ENCODE data around the gene FAM184B. TPM values are rescaled to one million over a fixed set of nuclear protein-coding genes. Genes with fewer than 3 reads are reported as not detected.

Gene FAM184B
- total RNA-seq, 1 experiment from 2014 or later = 0.07 TPM

DNA sequence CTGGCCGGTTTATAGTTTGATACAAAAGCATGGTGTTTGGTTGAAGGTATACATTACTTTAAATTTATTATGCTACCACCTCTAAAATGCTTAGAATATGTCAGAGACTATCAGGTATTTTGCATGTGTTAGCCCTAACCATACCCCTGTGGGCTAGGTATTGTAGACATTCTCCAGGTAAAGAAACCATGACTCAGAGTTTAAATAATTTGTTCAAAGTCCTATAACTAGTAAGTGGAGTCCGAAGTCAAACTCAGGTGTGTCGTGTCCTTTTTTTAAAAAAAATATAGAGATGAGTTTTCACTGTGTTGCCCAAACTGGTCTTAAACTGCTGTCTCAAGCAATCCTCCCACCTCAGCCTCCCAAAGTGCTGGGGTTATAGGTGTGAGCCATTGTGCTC lies 192.1 kb downstream of the FAM184B start:
- ChIA-PET CTCF (no interaction called here), RAD21 (ENCODE audit: low non-redundant PET in 1 of 2, low total read pairs in 2 of 2, uncharacterized antibody in 2 of 2, unreplicated experiment in 2 of 2) (no interaction called here), POLR2A (no interaction called here)
- Histone ChIP-seq H3K9me2 (ENCODE audit: insufficient read depth) (no peaks in the 10 kb centered on the region), H3K4me2 (ENCODE audit: low read length) (no peak overlapping the region), H3K79me2 (ENCODE audit: insufficient read depth, low read length) (no peaks in the 10 kb centered on the region; the same call in 1 of the 2 replicates), H3K4me3 (replicated peaks in 1 of 2; ENCODE audit: low read depth in 1 of 2, low read length in 2 of 2) (no peak overlapping the region), H3K36me3 (ENCODE audit: control insufficient read depth in 1 of 2, insufficient read depth in 2 of 2, low read length in 2 of 2) (peaks cover 7 to 44% of the 10 kb centered on the region in 2 experiments; a peak in 2 of 4 replicates), H3K27ac (ENCODE audit: low read depth, low read length) (no peak overlapping the region), H3K27me3 (ENCODE audit: insufficient read depth, low read length) (no peaks in the 10 kb centered on the region), H3K4me1 (ENCODE audit: control insufficient read depth in 1 of 2, insufficient read depth in 2 of 2, low read length in 2 of 2) (no peaks in the 10 kb centered on the region), H3K9ac (ENCODE audit: low read length) (no peak overlapping the region), H4K20me1 (ENCODE audit: insufficient read depth) (no peaks in the 10 kb centered on the region), H2AFZ (ENCODE audit: low read depth, low read length, poor library complexity, severe bottlenecking) (no peak overlapping the region), H3K9me3 (ENCODE audit: control insufficient read depth in 1 of 2, insufficient read depth in 1 of 2, low read depth in 1 of 2, low read length in 2 of 2) (no peaks in the 10 kb centered on the region)
- intact Hi-C loops (cut with micrococcal nuclease) = no loop called here
- DNase-seq (ENCODE audit: low read depth, low spot score) (no peak), ATAC-seq (no peak)
- TF ChIP-seq, protein P1, sequence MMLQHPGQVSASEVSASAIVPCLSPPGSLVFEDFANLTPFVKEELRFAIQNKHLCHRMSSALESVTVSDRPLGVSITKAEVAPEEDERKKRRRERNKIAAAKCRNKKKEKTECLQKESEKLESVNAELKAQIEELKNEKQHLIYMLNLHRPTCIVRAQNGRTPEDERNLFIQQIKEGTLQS (IDR thresholded peaks at IDR 0.05) = no peak
- TF ChIP-seq POLR2AphosphoS5 (IDR thresholded peaks at IDR 0.05; ENCODE audit: low read depth, low read length) = no peak
- TF ChIP-seq ELF1 (IDR thresholded peaks at IDR 0.05; ENCODE audit: borderline replicate concordance, low read depth) = no peak
- TF ChIP-seq RAD21 (IDR thresholded peaks at IDR 0.05; ENCODE audit: low read depth) = no peak
- TF ChIP-seq, protein P2, sequence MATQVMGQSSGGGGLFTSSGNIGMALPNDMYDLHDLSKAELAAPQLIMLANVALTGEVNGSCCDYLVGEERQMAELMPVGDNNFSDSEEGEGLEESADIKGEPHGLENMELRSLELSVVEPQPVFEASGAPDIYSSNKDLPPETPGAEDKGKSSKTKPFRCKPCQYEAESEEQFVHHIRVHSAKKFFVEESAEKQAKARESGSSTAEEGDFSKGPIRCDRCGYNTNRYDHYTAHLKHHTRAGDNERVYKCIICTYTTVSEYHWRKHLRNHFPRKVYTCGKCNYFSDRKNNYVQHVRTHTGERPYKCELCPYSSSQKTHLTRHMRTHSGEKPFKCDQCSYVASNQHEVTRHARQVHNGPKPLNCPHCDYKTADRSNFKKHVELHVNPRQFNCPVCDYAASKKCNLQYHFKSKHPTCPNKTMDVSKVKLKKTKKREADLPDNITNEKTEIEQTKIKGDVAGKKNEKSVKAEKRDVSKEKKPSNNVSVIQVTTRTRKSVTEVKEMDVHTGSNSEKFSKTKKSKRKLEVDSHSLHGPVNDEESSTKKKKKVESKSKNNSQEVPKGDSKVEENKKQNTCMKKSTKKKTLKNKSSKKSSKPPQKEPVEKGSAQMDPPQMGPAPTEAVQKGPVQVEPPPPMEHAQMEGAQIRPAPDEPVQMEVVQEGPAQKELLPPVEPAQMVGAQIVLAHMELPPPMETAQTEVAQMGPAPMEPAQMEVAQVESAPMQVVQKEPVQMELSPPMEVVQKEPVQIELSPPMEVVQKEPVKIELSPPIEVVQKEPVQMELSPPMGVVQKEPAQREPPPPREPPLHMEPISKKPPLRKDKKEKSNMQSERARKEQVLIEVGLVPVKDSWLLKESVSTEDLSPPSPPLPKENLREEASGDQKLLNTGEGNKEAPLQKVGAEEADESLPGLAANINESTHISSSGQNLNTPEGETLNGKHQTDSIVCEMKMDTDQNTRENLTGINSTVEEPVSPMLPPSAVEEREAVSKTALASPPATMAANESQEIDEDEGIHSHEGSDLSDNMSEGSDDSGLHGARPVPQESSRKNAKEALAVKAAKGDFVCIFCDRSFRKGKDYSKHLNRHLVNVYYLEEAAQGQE (IDR thresholded peaks at IDR 0.05; ENCODE audit: low read depth) = no peak
- TF ChIP-seq EZH2 (IDR thresholded peaks at IDR 0.05) = no peak
- TF ChIP-seq FOSL1 (IDR thresholded peaks at IDR 0.05; ENCODE audit: low read depth) = no peak
- no peak for TF ChIP-seq YY1 (IDR thresholded peaks at IDR 0.05; ENCODE audit: extremely low read depth, insufficient replicate concordance, low read depth, low read length)
- BruUV-seq (replicated peaks) = no TSS peak

All from HCT116 (cell line).